ENCODE results near the gene USP43.

The USP43 gene

DNA sequence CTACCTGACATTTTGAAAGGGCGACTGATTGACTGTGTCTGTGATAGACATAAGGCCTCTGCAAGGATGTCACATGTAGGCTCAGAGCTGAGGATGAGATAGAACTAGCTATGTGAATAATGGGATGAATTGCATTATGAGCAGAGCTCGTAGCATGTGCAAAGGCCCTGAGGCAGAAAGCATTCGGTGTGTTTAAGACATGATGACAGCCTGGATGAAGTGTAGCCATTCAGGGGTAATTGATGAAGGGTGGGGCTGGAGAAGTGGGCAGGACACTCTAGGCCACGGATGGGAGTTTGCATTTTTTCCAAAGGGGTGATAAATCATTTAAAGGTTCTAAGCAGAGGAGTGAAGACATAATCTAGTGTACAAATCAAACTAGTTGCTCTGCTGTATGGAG lies 62.6 kb downstream of the USP43 start:
- DNase-seq: no peak

- no peak for DNase-seq
These were observed 69.5 kb downstream of the USP43 start for GRCh38 chr17:9714801-9715200.

DNA sequence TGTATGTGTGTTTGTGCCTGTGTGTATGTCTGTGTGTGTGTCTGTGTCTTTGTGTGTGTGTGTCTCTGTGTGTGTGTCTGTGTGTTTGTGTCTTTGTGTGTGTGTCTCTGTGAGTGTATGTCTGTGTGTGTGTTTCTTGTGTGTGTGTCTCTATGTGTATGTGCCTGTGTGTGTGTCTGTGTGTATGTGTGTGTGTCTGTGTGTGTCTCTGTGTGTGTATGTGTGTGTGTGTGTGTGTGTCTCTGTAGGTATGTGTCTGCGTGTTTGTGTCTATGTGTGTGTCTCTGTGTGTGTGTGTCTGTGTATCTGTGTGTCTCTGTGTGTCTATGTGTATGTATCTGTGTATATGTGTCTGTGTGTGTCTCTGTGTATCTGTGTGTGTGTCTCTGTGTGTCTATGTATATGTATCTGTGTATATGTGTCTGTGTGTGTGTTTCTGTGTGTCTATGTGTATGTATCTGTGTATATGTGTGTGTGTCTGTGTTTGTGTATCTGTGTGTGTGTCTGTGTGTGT lies 70.2 kb downstream of the USP43 start:
- DNase-seq: no peak

- DNase-seq: no peak
These were observed 80.3 kb downstream of the USP43 start for GRCh38 chr17:9725575-9725974.

GRCh38 chr17:9726291-9726690 lies 81.0 kb downstream of the USP43 start:
- DNase-seq: no peak

- DNase-seq: no peak
These were observed 82.7 kb downstream of the USP43 start for GRCh38 chr17:9728005-9728404.

- DNase-seq: no peak
These were observed 83.2 kb downstream of the USP43 start for GRCh38 chr17:9728564-9728963.

DNA sequence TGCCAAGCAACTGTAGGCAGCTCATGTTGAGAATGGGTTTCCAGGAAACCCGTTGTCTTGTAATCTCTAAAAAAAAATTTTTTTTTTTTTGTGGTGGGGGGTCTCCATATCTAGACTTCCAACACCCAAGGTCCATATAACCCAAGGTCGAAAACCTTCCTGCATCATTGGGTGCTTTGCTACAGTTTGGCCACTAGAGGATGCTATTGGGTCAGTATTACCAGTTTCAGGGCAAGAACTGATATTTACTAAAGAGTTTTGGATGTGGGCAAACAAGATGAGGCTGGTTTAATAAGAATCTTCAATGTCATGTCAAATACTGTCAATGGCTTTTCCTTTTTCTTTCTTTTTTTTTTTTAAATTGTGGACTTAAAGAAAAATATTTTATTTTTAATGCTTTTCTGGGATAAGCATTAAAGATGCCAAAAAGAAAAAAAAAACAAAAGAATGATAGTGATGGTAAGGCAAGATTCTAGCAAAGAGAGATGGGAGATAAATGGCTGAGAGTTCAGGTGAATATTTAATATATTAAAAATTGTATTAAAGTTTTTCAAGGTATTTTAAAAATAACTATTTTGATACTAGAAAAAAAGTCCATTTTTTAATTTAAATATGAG lies 83.8 kb downstream of the USP43 start:
- DNase-seq: no peak

- DNase-seq: no peak
These were observed 84.6 kb downstream of the USP43 start for GRCh38 chr17:9729735-9730420.

GRCh38 chr17:9750524-9750923 lies 105.2 kb downstream of the USP43 start:
- no peak for DNase-seq

DNA sequence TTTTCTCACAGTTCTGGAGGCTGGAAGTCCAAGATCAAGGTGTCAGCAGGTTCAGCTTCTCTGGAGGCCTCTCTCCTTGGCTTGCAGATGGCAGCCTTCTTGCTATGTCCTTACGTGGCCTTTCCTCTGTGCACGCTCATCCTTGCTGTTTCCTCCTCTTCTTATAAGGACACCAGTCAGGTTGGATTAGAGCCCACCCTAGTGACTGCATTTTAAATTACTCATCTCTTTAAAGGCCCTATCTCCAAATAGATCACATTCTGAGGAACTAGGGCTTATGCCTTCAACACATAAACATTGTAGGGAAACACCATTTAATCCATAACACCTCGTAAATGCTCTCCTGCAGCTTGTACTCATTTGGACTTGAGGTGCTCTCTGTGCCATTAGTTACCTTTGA lies 109.8 kb downstream of the USP43 start:
- DNase-seq: no peak

DNA sequence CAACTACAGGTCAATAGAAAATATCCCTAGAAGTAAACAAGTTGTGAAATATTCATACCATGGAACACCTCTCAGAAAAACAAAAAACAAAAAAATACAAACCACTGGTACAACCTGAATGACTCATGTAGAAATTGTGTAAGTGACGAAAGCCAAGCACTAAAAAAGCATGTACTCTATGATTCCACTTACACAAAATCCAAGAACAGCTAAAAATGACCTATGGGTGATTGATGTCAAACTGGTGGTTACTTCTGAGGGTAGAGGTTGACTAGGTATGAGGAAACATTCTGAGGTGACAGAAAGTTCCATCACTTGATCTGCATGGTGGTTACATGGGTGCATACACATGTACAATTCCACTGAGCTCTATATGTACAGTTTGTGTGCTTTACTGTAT lies 114.9 kb downstream of the USP43 start:
- no peak for DNase-seq

DNA sequence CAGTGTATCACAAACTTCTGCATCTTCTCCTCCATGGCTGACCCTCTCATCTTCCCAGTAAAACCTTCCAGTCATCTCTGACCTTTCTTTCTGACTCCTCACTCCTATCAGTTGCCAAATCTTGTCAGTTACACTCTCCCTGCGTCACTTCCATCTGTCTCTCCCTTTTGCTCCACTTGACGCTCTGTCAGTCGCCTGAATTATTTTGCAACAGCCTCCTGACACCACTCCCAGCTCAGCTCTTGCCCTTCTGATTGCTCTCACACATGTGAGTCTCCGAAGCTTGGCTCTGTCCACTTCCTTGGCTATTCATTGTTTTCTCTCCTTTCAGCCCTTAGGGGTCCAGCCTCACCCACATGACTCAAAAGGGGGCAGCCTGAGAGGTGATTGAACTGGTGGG lies 118.3 kb downstream of the USP43 start:
- DNase-seq: no peak

DNA sequence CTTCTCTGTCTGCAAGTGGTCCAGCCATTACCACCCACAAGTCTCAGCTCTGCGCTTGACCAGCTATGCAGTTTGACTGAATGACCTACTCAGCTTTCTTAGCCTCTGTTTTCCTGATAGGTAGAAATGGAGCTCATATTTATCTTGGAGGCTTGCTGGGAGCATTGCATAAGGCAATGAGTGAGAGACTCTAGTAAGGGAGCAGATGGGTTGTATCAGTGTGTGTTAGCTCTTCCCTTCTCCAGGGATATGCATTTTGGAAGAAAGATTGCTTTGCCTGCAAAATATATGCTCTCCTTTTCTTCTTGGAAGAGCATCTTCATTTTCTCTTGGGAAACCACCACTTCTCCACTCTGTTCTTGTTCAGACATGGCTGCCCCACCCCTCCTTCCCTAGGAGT lies 120.0 kb downstream of the USP43 start:
- DNase-seq: no peak

DNA sequence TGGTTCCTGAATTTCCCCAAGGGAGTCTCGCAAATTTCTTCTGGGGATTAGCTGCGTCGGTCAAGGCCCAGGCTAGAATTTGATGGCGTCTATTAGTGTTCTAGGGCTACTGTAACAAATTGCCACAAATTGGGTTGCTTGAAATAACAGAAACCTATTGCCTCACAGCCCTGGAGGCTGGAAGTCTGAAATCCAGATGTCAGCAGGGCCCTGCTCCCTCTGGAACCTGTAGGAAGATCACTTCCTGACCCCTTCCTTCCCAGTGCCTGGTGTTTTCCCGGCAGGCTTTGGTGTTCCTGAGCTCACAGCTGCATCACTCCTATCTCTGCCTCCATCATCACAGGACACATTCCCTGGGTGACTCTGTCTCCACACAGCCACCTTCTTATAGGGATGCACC lies 121.7 kb downstream of the USP43 start:
- no peak for DNase-seq

GRCh38 chr17:9767432-9767991 lies 122.2 kb downstream of the USP43 start:
- DNase-seq: no peak

DNA sequence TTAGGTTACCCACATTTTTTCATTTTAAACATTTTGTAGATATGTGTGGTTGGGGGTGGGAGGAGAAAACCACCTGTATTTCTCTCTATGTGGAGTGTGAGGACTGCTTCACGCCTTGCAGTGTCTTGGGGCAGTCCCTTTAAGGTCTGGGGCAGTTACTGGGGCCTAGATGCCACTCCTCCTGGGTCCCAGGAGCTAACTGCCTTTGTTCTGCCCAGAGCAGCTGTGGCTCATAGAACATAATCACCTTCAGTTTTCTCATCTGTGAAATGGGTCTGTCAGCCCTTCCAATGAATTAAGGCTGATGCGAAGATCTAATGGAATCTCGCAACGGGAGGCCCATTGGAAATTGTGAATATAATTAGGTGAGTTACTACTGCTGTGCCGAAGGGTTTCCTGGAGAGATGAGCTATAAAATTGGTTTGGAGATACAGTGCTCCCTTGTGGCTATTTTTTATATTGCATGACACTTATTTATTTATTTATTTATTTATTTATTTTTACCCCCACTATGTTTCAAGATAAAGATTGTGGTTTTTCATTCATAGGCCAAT lies 123.1 kb downstream of the USP43 start:
- no peak for DNase-seq

DNA sequence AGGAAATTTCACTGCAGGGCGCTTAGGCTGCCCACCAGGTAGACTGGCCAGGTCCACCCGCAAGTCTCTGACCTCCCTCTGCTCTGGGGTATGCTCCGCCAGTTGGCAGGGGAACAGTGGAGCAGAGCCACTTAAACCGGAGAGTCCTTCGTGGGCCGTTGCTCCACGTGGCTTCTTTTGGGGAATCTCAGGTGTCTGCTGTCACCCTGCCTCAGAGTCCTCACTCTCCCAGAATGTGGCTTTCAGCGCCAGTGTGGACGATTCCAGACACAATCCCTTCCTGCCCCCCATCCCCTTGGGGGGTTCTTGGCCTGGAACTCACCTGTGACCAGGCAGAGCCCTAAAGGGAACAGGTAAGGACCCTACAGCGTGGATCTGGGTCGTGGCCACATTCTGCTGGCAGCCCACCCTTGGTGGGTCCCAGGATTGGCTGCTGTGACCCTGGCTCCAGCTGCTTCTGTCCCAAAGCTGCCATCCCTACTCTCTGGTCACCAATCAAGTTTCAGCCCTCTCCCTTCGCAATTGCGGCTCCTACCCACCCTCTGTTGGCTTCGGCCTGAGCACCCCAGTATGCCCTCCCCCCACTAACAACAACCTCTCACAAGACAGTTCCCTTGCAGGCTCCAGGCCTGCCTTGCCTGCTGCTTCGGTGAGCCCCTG lies 123.8 kb downstream of the USP43 start:
- no peak for DNase-seq

- no peak for DNase-seq
These were observed 126.1 kb downstream of the USP43 start for GRCh38 chr17:9771465-9771864.

- no peak for DNase-seq
These were observed 127.3 kb downstream of the USP43 start for GRCh38 chr17:9772658-9773057.

DNA sequence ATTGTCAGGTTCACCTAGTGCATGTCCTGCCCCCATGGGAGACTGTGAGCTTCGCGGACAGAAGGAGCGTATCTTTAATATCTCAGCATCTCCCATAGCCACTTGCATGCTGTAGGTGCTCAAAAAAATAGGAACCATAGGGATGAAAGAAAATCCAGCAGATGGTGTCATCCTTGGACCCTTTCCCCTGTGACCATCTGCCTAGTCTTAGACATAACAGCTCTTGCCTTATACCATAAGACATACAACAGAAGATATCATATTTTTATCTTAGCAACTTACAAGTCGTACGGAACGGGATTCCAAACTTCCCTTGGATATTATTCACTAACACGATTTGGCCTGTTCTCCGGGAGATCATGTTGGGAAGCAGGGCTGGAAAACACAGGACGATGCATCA lies 131.6 kb downstream of the USP43 start:
- no peak for DNase-seq
